ENCODE results near the gene SCFD2. TPM values are rescaled to one million over a fixed set of nuclear protein-coding genes. Genes with fewer than 3 reads are reported as not detected.

The SCFD2 gene
- total RNA-seq, 1 donor from 2014 or later, result 17.2 TPM

- TF ChIP-seq CTCF (IDR thresholded peaks at IDR 0.05; ENCODE audit: partially characterized antibody, unreplicated experiment), result no peak
- no peak overlapping the region for H3K4me3 Mint-ChIP-seq (ENCODE audit: unreplicated experiment)
- no peak for DNase-seq
- H3K4me1 Mint-ChIP-seq (ENCODE audit: low read depth, unreplicated experiment), result no peaks in the 10 kb centered on the region
- H3K27ac Mint-ChIP-seq (ENCODE audit: unreplicated experiment), result no peak overlapping the region
- no peaks in the 10 kb centered on the region for H3K27me3 Mint-ChIP-seq (ENCODE audit: unreplicated experiment)
- no peaks in the 10 kb centered on the region for H3K36me3 Mint-ChIP-seq (ENCODE audit: unreplicated experiment)
- H3K9me3 Mint-ChIP-seq (ENCODE audit: unreplicated experiment), result peaks cover 1% of the 10 kb centered on the region
Observed at GRCh38 chr4:53021754-53022512, 343.9 kb downstream of the SCFD2 start.

GRCh38 chr4:53019485-53020382 lies 346.1 kb downstream of the SCFD2 start:
- TF ChIP-seq CTCF (IDR thresholded peaks at IDR 0.05; ENCODE audit: partially characterized antibody, unreplicated experiment), result no peak
- H3K27ac Mint-ChIP-seq (ENCODE audit: unreplicated experiment), result no peak overlapping the region

GRCh38 chr4:53018471-53018870 lies 347.4 kb downstream of the SCFD2 start:
- Mint-ChIP-seq H3K4me1 (ENCODE audit: low read depth, unreplicated experiment) (peaks cover 5% of the 10 kb centered on the region), H3K9me3 (ENCODE audit: unreplicated experiment) (peaks cover 1% of the 10 kb centered on the region), H3K36me3 (ENCODE audit: unreplicated experiment) (no peaks in the 10 kb centered on the region), H3K4me3 (ENCODE audit: unreplicated experiment) (no peak overlapping the region), H3K27me3 (ENCODE audit: unreplicated experiment) (no peaks in the 10 kb centered on the region), H3K27ac (ENCODE audit: unreplicated experiment) (no peak overlapping the region)
- TF ChIP-seq CTCF (IDR thresholded peaks at IDR 0.05; ENCODE audit: partially characterized antibody, unreplicated experiment), result no peak
- DNase-seq, result no peak

More at GRCh38 chr4:53019485-53020382, 346.1 kb downstream of the SCFD2 start:
- no peaks in the 10 kb centered on the region for H3K36me3 Mint-ChIP-seq (ENCODE audit: unreplicated experiment)
- H3K27me3 Mint-ChIP-seq (ENCODE audit: unreplicated experiment), result no peaks in the 10 kb centered on the region
- peaks cover 1% of the 10 kb centered on the region for H3K9me3 Mint-ChIP-seq (ENCODE audit: unreplicated experiment)
- peaks cover 5% of the 10 kb centered on the region for H3K4me1 Mint-ChIP-seq (ENCODE audit: low read depth, unreplicated experiment)
- DNase-seq, result no peak
- H3K4me3 Mint-ChIP-seq (ENCODE audit: unreplicated experiment), result no peak overlapping the region

GRCh38 chr4:53016099-53016820 lies 349.6 kb downstream of the SCFD2 start:
- no peak overlapping the region for H3K27ac Mint-ChIP-seq (ENCODE audit: unreplicated experiment)

More at GRCh38 chr4:53016099-53016820, 349.6 kb downstream of the SCFD2 start:
- Mint-ChIP-seq H3K4me1 (ENCODE audit: low read depth, unreplicated experiment) (peaks cover 11% of the 10 kb centered on the region), H3K36me3 (ENCODE audit: unreplicated experiment) (no peaks in the 10 kb centered on the region), H3K4me3 (ENCODE audit: unreplicated experiment) (no peak overlapping the region), H3K9me3 (ENCODE audit: unreplicated experiment) (peaks cover 1% of the 10 kb centered on the region), H3K27me3 (ENCODE audit: unreplicated experiment) (no peaks in the 10 kb centered on the region)
- no peak for TF ChIP-seq CTCF (IDR thresholded peaks at IDR 0.05; ENCODE audit: partially characterized antibody, unreplicated experiment)
- no peak for DNase-seq

Measured in glutamatergic neuron (in vitro differentiated cells).